ENCODE results near the gene SERPINE3. TPM values are rescaled to one million over a fixed set of nuclear protein-coding genes. Genes with fewer than 3 reads are reported as not detected.
A peak's percentile ranks its signal among the peaks of the same experiment; 100 is the strongest.

SERPINE3 gene
- total and polyA plus RNA-seq, 2 of the 4 experiments (the other 2 are of a cell fraction): not detected

GRCh38 chr13:51329606-51330005 is 9.9 kb upstream of the SERPINE3 start:
- dilution Hi-C loops (cut with HindIII; ENCODE audit: low sequenced_read_pairs, unreplicated experiment): no loop called here
- intact Hi-C loops (cut with micrococcal nuclease): no loop called here

More at GRCh38 chr13:51329606-51330005, 9.9 kb upstream of the SERPINE3 start:
- H3K79me1 ChIP-seq (ENCODE audit: low read depth in 1 of 2, low read length in 2 of 2): no peaks in the 10 kb centered on the region
- no peak overlapping the region for H3K14ac ChIP-seq (replicated peaks; ENCODE audit: low read depth, low read length)
- H3K9ac ChIP-seq (ENCODE audit: low read depth, low read length): no peak overlapping the region
- no peak overlapping the region for H2AK9ac ChIP-seq (replicated peaks; ENCODE audit: low read depth, low read length, poor library complexity)
- H3K9me3 ChIP-seq (ENCODE audit: control insufficient read depth, insufficient read depth, low read length): no peaks in the 10 kb centered on the region
- H3K27me3 ChIP-seq (ENCODE audit: control insufficient read depth, insufficient read depth, low read length): peaks cover 1% of the 10 kb centered on the region; the same call in 1 of the 2 replicates
- H4K20me1 ChIP-seq (ENCODE audit: insufficient read depth, low read length): no peaks in the 10 kb centered on the region
- TF ChIP-seq BHLHE40 (IDR thresholded peaks at IDR 0.05; ENCODE audit: low read depth, low read length) (no peak), SMC3 (IDR thresholded peaks at IDR 0.05; ENCODE audit: low read depth, low read length) (no peak)
- TF ChIP-seq, protein P1, sequence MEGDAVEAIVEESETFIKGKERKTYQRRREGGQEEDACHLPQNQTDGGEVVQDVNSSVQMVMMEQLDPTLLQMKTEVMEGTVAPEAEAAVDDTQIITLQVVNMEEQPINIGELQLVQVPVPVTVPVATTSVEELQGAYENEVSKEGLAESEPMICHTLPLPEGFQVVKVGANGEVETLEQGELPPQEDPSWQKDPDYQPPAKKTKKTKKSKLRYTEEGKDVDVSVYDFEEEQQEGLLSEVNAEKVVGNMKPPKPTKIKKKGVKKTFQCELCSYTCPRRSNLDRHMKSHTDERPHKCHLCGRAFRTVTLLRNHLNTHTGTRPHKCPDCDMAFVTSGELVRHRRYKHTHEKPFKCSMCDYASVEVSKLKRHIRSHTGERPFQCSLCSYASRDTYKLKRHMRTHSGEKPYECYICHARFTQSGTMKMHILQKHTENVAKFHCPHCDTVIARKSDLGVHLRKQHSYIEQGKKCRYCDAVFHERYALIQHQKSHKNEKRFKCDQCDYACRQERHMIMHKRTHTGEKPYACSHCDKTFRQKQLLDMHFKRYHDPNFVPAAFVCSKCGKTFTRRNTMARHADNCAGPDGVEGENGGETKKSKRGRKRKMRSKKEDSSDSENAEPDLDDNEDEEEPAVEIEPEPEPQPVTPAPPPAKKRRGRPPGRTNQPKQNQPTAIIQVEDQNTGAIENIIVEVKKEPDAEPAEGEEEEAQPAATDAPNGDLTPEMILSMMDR (conservative IDR thresholded peaks at IDR 0.05; ENCODE audit: low read depth, low read length): no peak
- no peak overlapping the region for H2BK5ac ChIP-seq (ENCODE audit: low read depth, low read length, poor library complexity, severe bottlenecking)
- CTCF ChIA-PET: interaction anchor here (1.1 kb wide), 1 partner anchor 204 kb away, joined by 3 read pairs; no protein-coding TSS in a partner anchor
- no peak overlapping the region for H4K5ac ChIP-seq (ENCODE audit: low read depth, low read length)
- in situ Hi-C loops (cut with MboI; ENCODE audit: low sequenced_read_pairs): no loop called here
- 100% methylated on average over 1 of the region's 3 CpGs; no CpG with 5 or more reads in 1 of the 2 experiments for WGBS, 2 experiments (ENCODE audit: extremely low coverage in 2 of 2, insufficient read length in 1 of 2)
- no peak overlapping the region for H2BK15ac ChIP-seq (ENCODE audit: low read depth, low read length)
- H2BK120ac ChIP-seq (ENCODE audit: low read depth, low read length): no peak overlapping the region
- H4K8ac ChIP-seq (ENCODE audit: low read depth in 2 of 2, low read length in 2 of 2): no peak overlapping the region
- H2BK20ac ChIP-seq (ENCODE audit: low read depth, low read length): no peak overlapping the region
- no peak overlapping the region for H4K91ac ChIP-seq (ENCODE audit: insufficient read depth, low read depth, low read length)
- no peak overlapping the region for H3K4ac ChIP-seq (ENCODE audit: low read depth, low read length)
- ATAC-seq (ENCODE audit: low read depth): no peak
- POLR2A ChIA-PET (ENCODE audit: unreplicated experiment): no interaction called here
- no peak overlapping the region for H2AK5ac ChIP-seq (ENCODE audit: low read depth, low read length)
- H3K18ac ChIP-seq (ENCODE audit: low read depth, low read length): no peak overlapping the region
- H3K23ac ChIP-seq (ENCODE audit: low read depth, low read length): no peak overlapping the region
- no TSS peak for BruUV-seq (replicated peaks)
- H2AFZ ChIP-seq (replicated peaks; ENCODE audit: low read length, poor library complexity): peak overlapping the region; percentile 41
- no peak overlapping the region for H3K4me3 ChIP-seq (ENCODE audit: insufficient read depth, low read depth, low read length)
- no peaks in the 10 kb centered on the region for H3K9me1 ChIP-seq (ENCODE audit: insufficient read depth, low read length)
- no peak overlapping the region for H3K4me2 ChIP-seq (ENCODE audit: low read depth, low read length)
- no peaks in the 10 kb centered on the region for H3K4me1 ChIP-seq (ENCODE audit: control insufficient read depth, insufficient read depth, low read length)
- no peak overlapping the region for H3K27ac ChIP-seq (ENCODE audit: insufficient read depth, low read length)
- no peak for DNase-seq
- no peak overlapping the region for H3K56ac ChIP-seq (ENCODE audit: extremely low read depth, insufficient read depth, low read length)
- no peaks in the 10 kb centered on the region for H3K36me3 ChIP-seq (ENCODE audit: control insufficient read depth, insufficient read depth, low read length)
